Nephron (organoid): ENCODE data around the gene RNF181.
"Not testable (repeated sequence)": the region's sequence is repeated elsewhere in the genome, so short reads cannot be mapped to it uniquely, and the experiment has no call there.

Source experiments
- H3K27ac Mint-ChIP-seq, 3 experiments: 2 replicates each; pipeline ENCODE4 v1.8.0; 2020; ENCODE audit warnings: mixed read lengths in 3 of 3, mild to moderate bottlenecking in 2 of 3, moderate library complexity in 1 of 3
- H3K27me3 Mint-ChIP-seq: 2 replicates; pipeline ENCODE4 v1.8.0; 2021; ENCODE audit warnings: low read depth, mild to moderate bottlenecking, moderate library complexity, mixed read lengths
- H3K36me3 Mint-ChIP-seq: 2 replicates; pipeline ENCODE4 v1.8.0; 2020; ENCODE audit warnings: low read depth, mixed read lengths
- H3K4me1 Mint-ChIP-seq: 2 replicates; pipeline ENCODE4 v1.8.0; 2020; ENCODE audit warnings: mixed read lengths
- H3K4me3 Mint-ChIP-seq, 3 experiments: 2 replicates each; pipeline ENCODE4 v1.8.0; 2020; ENCODE audit warnings: mild to moderate bottlenecking in 3 of 3, mixed read lengths in 3 of 3, moderate library complexity in 2 of 3
- H3K9me3 Mint-ChIP-seq: 2 replicates; pipeline ENCODE4 v1.8.0; 2020; ENCODE audit warnings: mixed read lengths
- TF ChIP-seq, protein P1 (sequence below), 3 experiments: fragments of 200-600 bp; sonication (generic); IDR thresholded peaks; one replicate each; pipeline ENCODE4 v1.5.0; 2021; ENCODE audit warnings: antibody characterized with exemption in 3 of 3; ENCODE audit not compliant: unreplicated experiment in 3 of 3

The RNF181 gene

DNA sequence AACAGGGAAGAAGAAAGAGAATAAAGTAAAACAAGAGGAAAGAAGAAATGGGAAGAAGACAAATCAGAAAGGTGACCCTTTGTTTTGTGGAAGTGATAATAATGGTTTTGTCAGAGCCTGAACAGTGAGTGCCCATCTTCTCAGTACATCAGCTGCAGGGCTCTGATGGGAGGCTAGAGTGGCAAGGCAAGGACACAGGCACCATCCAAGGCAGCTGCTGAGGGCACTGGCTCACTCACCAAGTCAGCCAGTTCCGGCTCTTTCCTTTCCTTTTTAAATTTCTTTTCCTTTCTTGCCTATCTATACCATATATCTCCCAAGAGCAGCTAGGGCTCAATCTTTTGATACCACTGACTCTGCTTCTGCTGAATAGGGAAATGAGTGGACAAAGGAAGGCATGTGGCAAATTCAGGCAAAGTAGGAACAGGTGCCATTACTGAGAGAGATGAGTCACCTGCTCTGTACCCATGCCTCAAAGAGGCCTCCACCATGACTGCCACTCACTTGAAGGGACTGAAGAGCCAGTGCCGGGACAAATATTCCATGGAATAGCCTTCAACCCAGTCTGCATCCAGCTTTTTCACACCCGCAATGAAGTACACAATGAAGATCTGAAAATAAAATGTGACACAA is 40.4 kb upstream of the RNF181 start:
- H3K27ac Mint-ChIP-seq, result no peak overlapping the region
- H3K9me3 Mint-ChIP-seq, result no peaks in the 10 kb centered on the region
- peaks cover 55% of the 10 kb centered on the region for H3K36me3 Mint-ChIP-seq
- H3K4me3 Mint-ChIP-seq, result no peak overlapping the region
- H3K27me3 Mint-ChIP-seq, result no peaks in the 10 kb centered on the region
- H3K4me1 Mint-ChIP-seq, result peaks cover 10% of the 10 kb centered on the region
- TF ChIP-seq, protein P1, sequence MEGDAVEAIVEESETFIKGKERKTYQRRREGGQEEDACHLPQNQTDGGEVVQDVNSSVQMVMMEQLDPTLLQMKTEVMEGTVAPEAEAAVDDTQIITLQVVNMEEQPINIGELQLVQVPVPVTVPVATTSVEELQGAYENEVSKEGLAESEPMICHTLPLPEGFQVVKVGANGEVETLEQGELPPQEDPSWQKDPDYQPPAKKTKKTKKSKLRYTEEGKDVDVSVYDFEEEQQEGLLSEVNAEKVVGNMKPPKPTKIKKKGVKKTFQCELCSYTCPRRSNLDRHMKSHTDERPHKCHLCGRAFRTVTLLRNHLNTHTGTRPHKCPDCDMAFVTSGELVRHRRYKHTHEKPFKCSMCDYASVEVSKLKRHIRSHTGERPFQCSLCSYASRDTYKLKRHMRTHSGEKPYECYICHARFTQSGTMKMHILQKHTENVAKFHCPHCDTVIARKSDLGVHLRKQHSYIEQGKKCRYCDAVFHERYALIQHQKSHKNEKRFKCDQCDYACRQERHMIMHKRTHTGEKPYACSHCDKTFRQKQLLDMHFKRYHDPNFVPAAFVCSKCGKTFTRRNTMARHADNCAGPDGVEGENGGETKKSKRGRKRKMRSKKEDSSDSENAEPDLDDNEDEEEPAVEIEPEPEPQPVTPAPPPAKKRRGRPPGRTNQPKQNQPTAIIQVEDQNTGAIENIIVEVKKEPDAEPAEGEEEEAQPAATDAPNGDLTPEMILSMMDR (IDR thresholded peaks at IDR 0.05; ENCODE audit: unreplicated experiment in 3 of 3), result no peak

- TF ChIP-seq, protein P1 (IDR thresholded peaks at IDR 0.05; ENCODE audit: unreplicated experiment in 3 of 3), result no peak
- Mint-ChIP-seq H3K4me1 (peaks cover 16% of the 10 kb centered on the region), H3K36me3 (peaks cover 36% of the 10 kb centered on the region), H3K4me3 (no peak overlapping the region), H3K27me3 (no peaks in the 10 kb centered on the region), H3K9me3 (no peaks in the 10 kb centered on the region), H3K27ac (no peak overlapping the region)
Observed at GRCh38 chr2:85557130-85557529, 38.4 kb upstream of the RNF181 start.

- H3K36me3 Mint-ChIP-seq, result peaks cover 30% of the 10 kb centered on the region
- H3K27me3 Mint-ChIP-seq, result no peaks in the 10 kb centered on the region
- no peaks in the 10 kb centered on the region for H3K9me3 Mint-ChIP-seq
- H3K4me1 Mint-ChIP-seq, result peaks cover 16% of the 10 kb centered on the region
- peak overlapping the region; percentile 67 to 80 (median 67) for H3K4me3 Mint-ChIP-seq
- H3K27ac Mint-ChIP-seq, result no peak overlapping the region
- TF ChIP-seq, protein P1 (IDR thresholded peaks at IDR 0.05; ENCODE audit: unreplicated experiment in 3 of 3), result no peak
Observed at GRCh38 chr2:85558160-85558559, 37.4 kb upstream of the RNF181 start.

DNA sequence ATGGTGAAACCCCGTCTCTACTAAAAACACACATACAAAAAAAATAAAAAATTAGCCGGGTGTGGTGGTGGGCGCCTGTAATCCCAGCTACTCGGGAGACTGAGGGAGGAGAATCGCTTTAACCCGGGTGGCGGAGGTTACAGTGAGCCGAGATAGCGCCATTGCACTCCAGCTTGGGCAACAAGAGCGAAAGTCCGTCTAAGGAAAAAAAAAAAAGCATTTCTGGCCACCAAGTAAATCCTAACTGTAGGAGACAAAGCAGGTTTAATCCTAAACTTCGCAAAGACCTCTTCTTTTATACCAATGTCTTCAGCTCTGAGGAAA is 35.2 kb upstream of the RNF181 start:
- not testable (repeated sequence) for H3K27me3 Mint-ChIP-seq, H3K9me3 Mint-ChIP-seq
- H3K4me3 Mint-ChIP-seq, result peak overlapping the region; percentile 93 to 99 (median 96)
- H3K36me3 Mint-ChIP-seq, result peaks cover 17% of the 10 kb centered on the region
- H3K4me1 Mint-ChIP-seq, result peaks cover 16% of the 10 kb centered on the region
- peak overlapping the region; percentile 88 to 99 (median 96) for H3K27ac Mint-ChIP-seq

GRCh38 chr2:85560812-85561279 is 34.7 kb upstream of the RNF181 start:
- peaks cover 16% of the 10 kb centered on the region for H3K4me1 Mint-ChIP-seq

GRCh38 chr2:85561280-85562212 is 34.0 kb upstream of the RNF181 start, which contains the start of gene GGCX:
TSS of gene GGCX (minus strand) at chr2:85561493. CDS start at chr2:85561428, 65 bp downstream.
- no peaks in the 10 kb centered on the region for H3K9me3 Mint-ChIP-seq
- peak within 1 kb of the TSS; percentile 93 to 99 (median 96) for H3K4me3 Mint-ChIP-seq
- peaks cover 8% of the 10 kb centered on the region for H3K36me3 Mint-ChIP-seq
- H3K27me3 Mint-ChIP-seq, result no peaks in the 10 kb centered on the region
- H3K4me1 Mint-ChIP-seq, result peaks cover 16% of the 10 kb centered on the region
- TF ChIP-seq, protein P1 (IDR thresholded peaks at IDR 0.05; ENCODE audit: unreplicated experiment in 3 of 3), result no peak
- peak within 1 kb of the TSS; percentile 96 to 99 (median 97) for H3K27ac Mint-ChIP-seq

More at GRCh38 chr2:85560812-85561279, 34.7 kb upstream of the RNF181 start:
- Mint-ChIP-seq H3K9me3 (no peaks in the 10 kb centered on the region), H3K27ac (peak overlapping the region; percentile 88 to 99 (median 96)), H3K27me3 (no peaks in the 10 kb centered on the region), H3K36me3 (peaks cover 14% of the 10 kb centered on the region), H3K4me3 (peak overlapping the region; percentile 93 to 99 (median 96))
- TF ChIP-seq, protein P1 (IDR thresholded peaks at IDR 0.05; ENCODE audit: unreplicated experiment in 3 of 3), result no peak
